SU-DHL-6 (cell line): Measurements from ENCODE around the gene HMGCS1.

Experiments used
- CTCF ChIP-seq: fragments of 200-600 bp; sonication (generic); IDR thresholded peaks from one replicate; pipeline ENCODE4 v1.5.1; 2017; ENCODE audit warnings: antibody characterized with exemption, mild to moderate bottlenecking, low read length, moderate library complexity; ENCODE audit not compliant: insufficient read depth, poor library complexity, severe bottlenecking
- EZH2phosphoT487 ChIP-seq: fragments of 200-600 bp; sonication (generic), shearing (Covaris generic); conservative IDR thresholded peaks from 2 replicates; pipeline ENCODE4 v1.6.1; 2018; ENCODE audit warnings: mild to moderate bottlenecking, antibody characterized with exemption, low read length, moderate library complexity, mixed read lengths

- TF ChIP-seq CTCF, result no peak
- TF ChIP-seq EZH2phosphoT487, result no peak
Observed at GRCh38 chr5:43279548-43280274, 33.5 kb downstream of the HMGCS1 start.
